ENCODE data around the gene NAAA.
A peak's percentile ranks its signal among the peaks of the same experiment; 100 is the strongest.

The NAAA gene

GRCh38 chr4:75930152-75930551 is 10.7 kb downstream of the NAAA start:
- TF ChIP-seq SIN3A (IDR thresholded peaks at IDR 0.05; ENCODE audit: borderline replicate concordance, insufficient read depth, low read length) = no peak
- peak in 1 of 2 experiments; percentile 64; a peak in 1 of 4 replicates for TF ChIP-seq REST (IDR thresholded peaks at IDR 0.05; ENCODE audit: insufficient read depth in 1 of 2, low read depth in 2 of 2, low read length in 2 of 2)
- TF ChIP-seq POLR2AphosphoS5 (IDR thresholded peaks at IDR 0.05; ENCODE audit: low read depth, low read length) = no peak

- TF ChIP-seq FOXP2 (optimal IDR thresholded peaks at IDR 0.05; ENCODE audit: borderline replicate concordance, extremely low read depth, extremely low read length, insufficient read depth) = no peak
- TF ChIP-seq SIN3A (IDR thresholded peaks at IDR 0.05; ENCODE audit: borderline replicate concordance, insufficient read depth, low read length) = no peak
- TF ChIP-seq TAF1 (IDR thresholded peaks at IDR 0.05; ENCODE audit: borderline replicate concordance, insufficient read depth, low read length) = no peak
- TF ChIP-seq POLR2AphosphoS5 (IDR thresholded peaks at IDR 0.05; ENCODE audit: low read depth, low read length) = no peak
- TF ChIP-seq REST (IDR thresholded peaks at IDR 0.05; ENCODE audit: insufficient read depth in 1 of 2, low read depth in 2 of 2, low read length in 2 of 2) = no peak
Observed at GRCh38 chr4:75924309-75924827, 16.4 kb downstream of the NAAA start.

GRCh38 chr4:75922588-75922987 is 18.2 kb downstream of the NAAA start:
- no peak for TF ChIP-seq SIN3A (IDR thresholded peaks at IDR 0.05; ENCODE audit: borderline replicate concordance, insufficient read depth, low read length)

GRCh38 chr4:75921910-75922309 is 18.9 kb downstream of the NAAA start:
- TF ChIP-seq TAF1 (IDR thresholded peaks at IDR 0.05; ENCODE audit: borderline replicate concordance, insufficient read depth, low read length) (no peak), FOXP2 (optimal IDR thresholded peaks at IDR 0.05; ENCODE audit: borderline replicate concordance, extremely low read depth, extremely low read length, insufficient read depth) (no peak), SIN3A (IDR thresholded peaks at IDR 0.05; ENCODE audit: borderline replicate concordance, insufficient read depth, low read length) (no peak), POLR2AphosphoS5 (IDR thresholded peaks at IDR 0.05; ENCODE audit: low read depth, low read length) (no peak), REST (IDR thresholded peaks at IDR 0.05; ENCODE audit: insufficient read depth in 1 of 2, low read depth in 2 of 2, low read length in 2 of 2) (no peak)

- TF ChIP-seq REST (IDR thresholded peaks at IDR 0.05; ENCODE audit: insufficient read depth in 1 of 2, low read depth in 2 of 2, low read length in 2 of 2) (no peak), FOXP2 (optimal IDR thresholded peaks at IDR 0.05; ENCODE audit: borderline replicate concordance, extremely low read depth, extremely low read length, insufficient read depth) (no peak), TAF1 (IDR thresholded peaks at IDR 0.05; ENCODE audit: borderline replicate concordance, insufficient read depth, low read length) (no peak)
Observed at GRCh38 chr4:75920327-75920726, 20.5 kb downstream of the NAAA start.
